IMR-90 (cell line): ENCODE data around the gene BCL11B. TPM values are rescaled to one million over a fixed set of nuclear protein-coding genes. Genes with fewer than 3 reads are reported as not detected.

ENCODE experiments used
- ATAC-seq: fragments of 200-7000 bp; cut with Tn5 transposase; 2 replicates; pipeline ENCODE4 v1.9.1; 2020; ENCODE audit warnings: low read depth, mild to moderate bottlenecking, moderate library complexity
- BruUV-seq: library from RNA; stranded (reverse); fragments of 400-500 nt; replicated peaks from 2 replicates; lab custom pipeline; 2021; lab: Mats Ljungman, UMichigan
- CTCF ChIA-PET: fragments of 300-600 bp; formaldehyde crosslinking; extraction: SDS; loops from one replicate; lab custom pipeline; 2021; ENCODE audit warnings: antibody characterized with exemption; lab: Yijun Ruan, JAX
- POLR2A ChIA-PET: fragments of 300-600 bp; sonication (Branson Sonifier 250); formaldehyde crosslinking; loops from one replicate; lab custom pipeline; 2022; ENCODE audit warnings: antibody characterized with exemption; ENCODE audit not compliant: unreplicated experiment; lab: Charles Lee
- DNase-seq: peaks from one replicate; pipeline ENCODE4 v3.0.0; 2013
- H2AFZ ChIP-seq: replicated peaks from 2 replicates; pipeline ENCODE3; 2013; ENCODE audit warnings: low read length, mild to moderate bottlenecking; ENCODE audit not compliant: poor library complexity
- H2AK5ac ChIP-seq: 2 replicates; pipeline ENCODE4 v1.6.1; 2013; ENCODE audit warnings: low read depth, low read length, inconsistent platforms
- H2AK9ac ChIP-seq: replicated peaks from 2 replicates; pipeline ENCODE3; 2013; ENCODE audit warnings: mild to moderate bottlenecking, low read depth, low read length, moderate library complexity; ENCODE audit not compliant: poor library complexity
- H2BK120ac ChIP-seq: 2 replicates; pipeline ENCODE4 v1.6.1; 2013; ENCODE audit warnings: low read depth, low read length, inconsistent platforms
- H2BK15ac ChIP-seq: 3 replicates; pipeline ENCODE4 v1.6.1; 2013; ENCODE audit warnings: low read depth, low read length, inconsistent platforms
- H2BK20ac ChIP-seq: 2 replicates; pipeline ENCODE4 v1.6.1; 2013; ENCODE audit warnings: low read depth, mild to moderate bottlenecking, inconsistent platforms, low read length, moderate library complexity
- H2BK5ac ChIP-seq: 2 replicates; pipeline ENCODE4 v1.6.1; 2013; ENCODE audit warnings: mild to moderate bottlenecking, low read depth, low read length, inconsistent platforms; ENCODE audit not compliant: poor library complexity, severe bottlenecking
- H3K14ac ChIP-seq: replicated peaks from 2 replicates; pipeline ENCODE4 v1.6.1; 2013; ENCODE audit warnings: low read depth, low read length, inconsistent platforms
- H3K18ac ChIP-seq: 2 replicates; pipeline ENCODE4 v1.6.1; 2013; ENCODE audit warnings: low read depth, low read length, control low read depth
- H3K23ac ChIP-seq: 2 replicates; pipeline ENCODE4 v1.6.1; 2013; ENCODE audit warnings: low read depth, low read length, inconsistent platforms
- H3K27ac ChIP-seq: 2 replicates; pipeline ENCODE4 v1.5.1; 2013; ENCODE audit warnings: mild to moderate bottlenecking, control low read depth, low read length; ENCODE audit not compliant: insufficient read depth
- H3K27me3 ChIP-seq: 2 replicates; pipeline ENCODE4 v1.6.1; 2013; ENCODE audit warnings: low read length; ENCODE audit not compliant: control insufficient read depth, insufficient read depth
- H3K36me3 ChIP-seq: 2 replicates; pipeline ENCODE4 v1.6.1; 2013; ENCODE audit warnings: low read length, mixed read lengths; ENCODE audit not compliant: control insufficient read depth, insufficient read depth
- H3K4ac ChIP-seq: 2 replicates; pipeline ENCODE4 v1.6.1; 2013; ENCODE audit warnings: low read depth, low read length, inconsistent platforms
- H3K4me1 ChIP-seq: 2 replicates; pipeline ENCODE4 v1.6.1; 2013; ENCODE audit warnings: low read length, mixed read lengths; ENCODE audit not compliant: control insufficient read depth, insufficient read depth
- H3K4me2 ChIP-seq: 2 replicates; pipeline ENCODE4 v1.6.1; 2013; ENCODE audit warnings: low read depth, mild to moderate bottlenecking, control low read depth, low read length, moderate library complexity
- H3K4me3 ChIP-seq: 2 replicates; pipeline ENCODE4 v1.5.1; 2013; ENCODE audit warnings: low read depth, mild to moderate bottlenecking, control low read depth, low read length, moderate library complexity; ENCODE audit not compliant: insufficient read depth
- H3K56ac ChIP-seq: 2 replicates; pipeline ENCODE4 v1.6.1; 2013; ENCODE audit warnings: low read length, inconsistent platforms; ENCODE audit not compliant: insufficient read depth; ENCODE audit errors: extremely low read depth
- H3K79me1 ChIP-seq, 2 experiments: 2 replicates each; pipeline ENCODE4 v1.6.1; 2013; ENCODE audit warnings: low read length in 2 of 2, inconsistent platforms in 1 of 2, low read depth in 1 of 2
- H3K9ac ChIP-seq: 2 replicates; pipeline ENCODE4 v1.6.1; 2013; ENCODE audit warnings: low read depth, low read length, control low read depth
- H3K9me1 ChIP-seq: 2 replicates; pipeline ENCODE4 v1.6.1; 2013; ENCODE audit warnings: low read length, inconsistent platforms; ENCODE audit not compliant: insufficient read depth
- H3K9me3 ChIP-seq: 2 replicates; pipeline ENCODE4 v1.6.1; 2013; ENCODE audit warnings: low read length; ENCODE audit not compliant: control insufficient read depth, insufficient read depth
- H4K20me1 ChIP-seq: 2 replicates; pipeline ENCODE4 v1.6.1; 2013; ENCODE audit warnings: low read length, inconsistent platforms; ENCODE audit not compliant: insufficient read depth
- H4K5ac ChIP-seq: 2 replicates; pipeline ENCODE4 v1.6.1; 2013; ENCODE audit warnings: mild to moderate bottlenecking, low read depth, low read length, control low read depth
- H4K8ac ChIP-seq, 2 experiments: 2 replicates each; pipeline ENCODE4 v1.6.1; 2013; ENCODE audit warnings: low read depth in 2 of 2, low read length in 2 of 2, control low read depth in 1 of 2, inconsistent platforms in 1 of 2
- H4K91ac ChIP-seq: 2 replicates; pipeline ENCODE4 v1.6.1; 2013; ENCODE audit warnings: low read depth, low read length, inconsistent platforms; ENCODE audit not compliant: insufficient read depth
- BHLHE40 ChIP-seq: fragments of 150-350 bp; IDR thresholded peaks from 2 replicates; pipeline ENCODE4 v1.6.1; 2016; ENCODE audit warnings: mild to moderate bottlenecking, low read depth, low read length
- CEBPB ChIP-seq: IDR thresholded peaks from 2 replicates; pipeline ENCODE4 v1.6.1; 2012; ENCODE audit warnings: low read depth, low read length, improper control_type of control experiment
- CHD1 ChIP-seq: IDR thresholded peaks from 2 replicates; pipeline ENCODE4 v1.6.1; 2012; ENCODE audit warnings: low read depth, low read length, improper control_type of control experiment
- FOS ChIP-seq: fragments of 150-350 bp; IDR thresholded peaks from 2 replicates; pipeline ENCODE4 v1.6.1; 2016; ENCODE audit warnings: low read depth, low read length
- MAFK ChIP-seq: IDR thresholded peaks from 2 replicates; pipeline ENCODE4 v1.6.1; 2012; ENCODE audit warnings: low read depth, low read length, improper control_type of control experiment
- MAZ ChIP-seq: IDR thresholded peaks from 2 replicates; pipeline ENCODE4 v1.6.1; 2012; ENCODE audit warnings: low read depth, mild to moderate bottlenecking, low read length, improper control_type of control experiment, moderate library complexity, borderline replicate concordance
- MXI1 ChIP-seq: IDR thresholded peaks from 2 replicates; pipeline ENCODE4 v1.6.1; 2012; ENCODE audit warnings: low read depth, mild to moderate bottlenecking, low read length, moderate library complexity, borderline replicate concordance
- NFE2L2 ChIP-seq: fragments of 150-350 bp; IDR thresholded peaks from 2 replicates; pipeline ENCODE4 v1.6.1; 2016; ENCODE audit warnings: low read depth, mild to moderate bottlenecking, low read length
- POLR2A ChIP-seq: IDR thresholded peaks from 2 replicates; pipeline ENCODE4 v1.6.1; 2012; ENCODE audit warnings: mild to moderate bottlenecking, low read depth, low read length
- RAD21 ChIP-seq: IDR thresholded peaks from 2 replicates; pipeline ENCODE4 v1.6.1; 2012; ENCODE audit warnings: low read length, improper control_type of control experiment
- RCOR1 ChIP-seq: IDR thresholded peaks from 2 replicates; pipeline ENCODE4 v1.6.1; 2012; ENCODE audit warnings: mild to moderate bottlenecking, low read length, improper control_type of control experiment; ENCODE audit not compliant: insufficient replicate concordance
- RFX5 ChIP-seq: IDR thresholded peaks from 2 replicates; pipeline ENCODE4 v1.8.0; 2012; ENCODE audit warnings: low read depth, mild to moderate bottlenecking, low read length, moderate library complexity
- SMC3 ChIP-seq: fragments of 150-350 bp; IDR thresholded peaks from 2 replicates; pipeline ENCODE4 v1.6.1; 2016; ENCODE audit warnings: low read depth, mild to moderate bottlenecking, antibody characterized with exemption, low read length, moderate library complexity
- WGBS, 2 experiments: methylation state at CpG; one replicate each; pipeline versions ENCODE4 v1.1.5 to v1.1.7; 2013; ENCODE audit warnings: missing lambda C conversion rate in 2 of 2; ENCODE audit not compliant: insufficient read length in 1 of 2; ENCODE audit errors: extremely low coverage in 2 of 2; 5-methylcytosine and 5-hydroxymethylcytosine counted together
- dilution Hi-C: fragments of 300-500 bp; cut with HindIII; formaldehyde crosslinking; loops from one replicate; pipeline ENCODE4 v1.14.3; 2018; ENCODE audit warnings: low sequenced_read_pairs; ENCODE audit not compliant: unreplicated experiment
- in situ Hi-C: fragments of 300-500 bp; cut with MboI; formaldehyde crosslinking; loops from 3 replicates; pipeline ENCODE4 v1.14.3; 2019; ENCODE audit warnings: low sequenced_read_pairs, inconsistent platforms, mixed read lengths
- intact Hi-C: fragments of 100-400 bp; cut with micrococcal nuclease; formaldehyde crosslinking; loops from 2 replicates; pipeline ENCODE4 v1.10.0; 2022
- polyA plus RNA-seq, 3 experiments: library from polyadenylated mRNA; depleted of rRNA; stranded (reverse); fragments of >200 nt; gene quantifications; 2 replicates each; pipeline ENCODE4 v1.2.3, GENCODE V29; 2012; ENCODE audit warnings: low replicate concordance in 1 of 3
- total RNA-seq: library from RNA; depleted of rRNA; stranded (reverse); fragments of >200 nt; gene quantifications from 2 replicates; pipeline ENCODE4 v1.2.3, GENCODE V29; 2012
- TF ChIP-seq, protein P1 (sequence below): fragments of 150-350 bp; IDR thresholded peaks from 2 replicates; pipeline ENCODE4 v1.6.1; 2016; ENCODE audit warnings: low read depth, mild to moderate bottlenecking, low read length, moderate library complexity, borderline replicate concordance
- TF ChIP-seq, protein P2 (sequence below): conservative IDR thresholded peaks from 2 replicates; pipeline ENCODE4 v1.5.1; 2012; ENCODE audit warnings: mild to moderate bottlenecking, low read depth, low read length, improper control_type of control experiment
- TF ChIP-seq, protein P3 (sequence below): fragments of 150-350 bp; IDR thresholded peaks from 2 replicates; pipeline ENCODE4 v1.6.1; 2017; ENCODE audit warnings: mild to moderate bottlenecking, antibody characterized with exemption, low read length, low read depth

The BCL11B gene
- total and polyA plus RNA-seq, 2 of the 4 experiments (the other 2 are of a cell fraction), result under 0.01 TPM; not detected in 1

DNA sequence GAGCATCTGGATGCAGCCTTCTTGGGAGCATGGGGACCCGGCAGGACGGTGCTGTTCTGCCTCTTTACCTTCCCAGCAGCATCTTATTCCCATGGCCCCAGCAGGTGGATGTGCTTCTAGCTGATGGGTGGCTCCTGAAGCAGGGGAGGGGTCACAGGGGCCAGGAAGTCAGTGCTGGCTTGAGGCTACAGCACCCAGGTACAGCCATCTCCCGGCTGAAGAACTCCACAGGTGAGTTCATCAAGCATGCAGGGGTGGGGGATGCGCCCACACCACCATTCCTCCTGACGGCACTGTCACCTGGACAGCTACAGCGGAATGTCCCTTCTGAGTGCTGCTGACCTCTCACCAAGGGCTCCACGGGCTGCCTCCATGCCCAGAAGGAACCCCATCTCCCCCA, 57.3 kb downstream of the BCL11B start:
- H4K20me1 ChIP-seq, result no peaks in the 10 kb centered on the region
- POLR2A ChIA-PET, result no interaction called here

More for the DNA sequence above, 57.3 kb downstream of the BCL11B start:
- Histone ChIP-seq H3K23ac (no peak overlapping the region), H3K9me1 (no peaks in the 10 kb centered on the region; the same call in 1 of the 2 replicates), H2BK120ac (no peak overlapping the region), H2BK20ac (no peak overlapping the region), H3K27me3 (no peaks in the 10 kb centered on the region), H3K56ac (no peak overlapping the region), H3K36me3 (no peaks in the 10 kb centered on the region), H3K4ac (no peak overlapping the region), H2BK5ac (no peak overlapping the region), H2AFZ (no peak overlapping the region), H3K79me1 (no peaks in the 10 kb centered on the region), H3K18ac (no peak overlapping the region), H4K91ac (no peak overlapping the region), H3K14ac (no peak overlapping the region), H3K4me2 (no peak overlapping the region), H3K9ac (no peak overlapping the region), H2BK15ac (no peak overlapping the region), H2AK5ac (no peak overlapping the region), H2AK9ac (no peak overlapping the region), H4K5ac (no peak overlapping the region), H3K4me1 (no peaks in the 10 kb centered on the region), H3K9me3 (peaks cover 16% of the 10 kb centered on the region), H3K4me3 (no peak overlapping the region), H3K27ac (no peak overlapping the region), H4K8ac (no peak overlapping the region)
- WGBS, 2 experiments, result 100% methylated on average over 1 of the region's 7 CpGs; no CpG with 5 or more reads in 1 of the 2 experiments
- no peak for ATAC-seq
- BruUV-seq, result no TSS peak
- TF ChIP-seq MXI1, result no peak
- no peak for TF ChIP-seq RAD21
- TF ChIP-seq, protein P1, sequence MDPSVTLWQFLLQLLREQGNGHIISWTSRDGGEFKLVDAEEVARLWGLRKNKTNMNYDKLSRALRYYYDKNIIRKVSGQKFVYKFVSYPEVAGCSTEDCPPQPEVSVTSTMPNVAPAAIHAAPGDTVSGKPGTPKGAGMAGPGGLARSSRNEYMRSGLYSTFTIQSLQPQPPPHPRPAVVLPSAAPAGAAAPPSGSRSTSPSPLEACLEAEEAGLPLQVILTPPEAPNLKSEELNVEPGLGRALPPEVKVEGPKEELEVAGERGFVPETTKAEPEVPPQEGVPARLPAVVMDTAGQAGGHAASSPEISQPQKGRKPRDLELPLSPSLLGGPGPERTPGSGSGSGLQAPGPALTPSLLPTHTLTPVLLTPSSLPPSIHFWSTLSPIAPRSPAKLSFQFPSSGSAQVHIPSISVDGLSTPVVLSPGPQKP, result no peak
- no peak for TF ChIP-seq MAFK
- no peak for TF ChIP-seq NFE2L2
- TF ChIP-seq CEBPB, result no peak
- TF ChIP-seq BHLHE40, result no peak
- no peak for TF ChIP-seq FOS
- no peak for TF ChIP-seq POLR2A
- TF ChIP-seq SMC3, result no peak
- TF ChIP-seq, protein P2, sequence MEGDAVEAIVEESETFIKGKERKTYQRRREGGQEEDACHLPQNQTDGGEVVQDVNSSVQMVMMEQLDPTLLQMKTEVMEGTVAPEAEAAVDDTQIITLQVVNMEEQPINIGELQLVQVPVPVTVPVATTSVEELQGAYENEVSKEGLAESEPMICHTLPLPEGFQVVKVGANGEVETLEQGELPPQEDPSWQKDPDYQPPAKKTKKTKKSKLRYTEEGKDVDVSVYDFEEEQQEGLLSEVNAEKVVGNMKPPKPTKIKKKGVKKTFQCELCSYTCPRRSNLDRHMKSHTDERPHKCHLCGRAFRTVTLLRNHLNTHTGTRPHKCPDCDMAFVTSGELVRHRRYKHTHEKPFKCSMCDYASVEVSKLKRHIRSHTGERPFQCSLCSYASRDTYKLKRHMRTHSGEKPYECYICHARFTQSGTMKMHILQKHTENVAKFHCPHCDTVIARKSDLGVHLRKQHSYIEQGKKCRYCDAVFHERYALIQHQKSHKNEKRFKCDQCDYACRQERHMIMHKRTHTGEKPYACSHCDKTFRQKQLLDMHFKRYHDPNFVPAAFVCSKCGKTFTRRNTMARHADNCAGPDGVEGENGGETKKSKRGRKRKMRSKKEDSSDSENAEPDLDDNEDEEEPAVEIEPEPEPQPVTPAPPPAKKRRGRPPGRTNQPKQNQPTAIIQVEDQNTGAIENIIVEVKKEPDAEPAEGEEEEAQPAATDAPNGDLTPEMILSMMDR, result no peak
- no peak for TF ChIP-seq RFX5
- no peak for TF ChIP-seq RCOR1
- TF ChIP-seq MAZ, result no peak
- TF ChIP-seq, protein P3, sequence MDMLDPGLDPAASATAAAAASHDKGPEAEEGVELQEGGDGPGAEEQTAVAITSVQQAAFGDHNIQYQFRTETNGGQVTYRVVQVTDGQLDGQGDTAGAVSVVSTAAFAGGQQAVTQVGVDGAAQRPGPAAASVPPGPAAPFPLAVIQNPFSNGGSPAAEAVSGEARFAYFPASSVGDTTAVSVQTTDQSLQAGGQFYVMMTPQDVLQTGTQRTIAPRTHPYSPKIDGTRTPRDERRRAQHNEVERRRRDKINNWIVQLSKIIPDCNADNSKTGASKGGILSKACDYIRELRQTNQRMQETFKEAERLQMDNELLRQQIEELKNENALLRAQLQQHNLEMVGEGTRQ, result no peak
- no peak for TF ChIP-seq CHD1
- in situ Hi-C loops (no loop called here), dilution Hi-C loops (no loop called here), intact Hi-C loops (no loop called here)
- CTCF ChIA-PET, result no interaction called here
- DNase-seq, result no peak
